Measurements from ENCODE around the gene MAFB.

DNA sequence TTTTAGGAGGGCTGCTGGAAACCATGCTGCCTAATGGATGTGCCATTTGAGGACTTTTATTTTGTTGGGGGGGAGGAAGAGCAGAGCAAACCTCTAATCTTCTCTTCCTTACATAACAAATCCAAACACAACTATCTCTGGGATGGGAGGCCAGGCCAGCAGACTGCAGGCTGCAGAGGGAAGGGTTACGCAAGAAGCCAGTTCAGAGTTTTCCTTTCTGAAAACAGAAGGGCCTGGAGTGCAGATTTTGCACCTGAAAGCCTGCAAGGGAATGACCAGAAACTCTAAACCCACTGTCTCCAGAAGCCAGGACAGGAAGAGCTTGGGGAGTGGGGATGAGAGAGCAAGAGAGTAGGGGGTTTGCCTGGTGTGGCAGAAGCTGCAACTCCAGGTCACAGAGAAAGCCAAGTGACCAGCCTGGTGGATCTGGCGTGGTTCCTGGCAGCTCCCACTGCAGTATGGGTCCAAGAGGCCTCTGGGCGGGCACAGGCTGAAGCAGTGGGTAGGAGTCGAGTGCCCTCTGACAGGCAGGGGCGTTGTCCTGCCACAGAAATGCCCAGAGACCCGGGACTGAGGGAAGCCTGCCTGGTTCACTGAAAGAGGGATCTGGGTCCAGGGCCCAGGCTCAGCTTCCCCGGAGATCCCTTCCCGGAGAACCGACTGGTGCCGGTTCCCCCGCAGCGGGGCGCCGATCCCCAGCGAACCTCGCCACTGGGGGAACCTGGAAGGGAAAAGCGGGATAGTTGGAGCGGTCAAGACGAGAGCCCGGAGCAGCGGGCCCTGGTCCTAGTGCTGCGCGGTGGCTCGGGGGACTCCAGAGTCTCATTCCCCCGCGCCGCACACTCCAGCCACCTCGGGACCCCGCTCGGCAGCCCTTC is 6.7 kb downstream of the MAFB start:
- no peak for TF ChIP-seq ZNF347 (CRISPR knock-in tag; IDR thresholded peaks at IDR 0.05; ENCODE audit: low read depth)
- TF ChIP-seq POLR2AphosphoS5 (IDR thresholded peaks at IDR 0.05; ENCODE audit: control insufficient read depth, insufficient read depth, low read depth, low read length): no peak
- TF ChIP-seq BRCA1 (IDR thresholded peaks at IDR 0.05): no peak
- no peak for TF ChIP-seq BRCA1 (CRISPR knock-in tag; IDR thresholded peaks at IDR 0.05)
- TF ChIP-seq MEIS2 (IDR thresholded peaks at IDR 0.05; ENCODE audit: partially characterized antibody): no peak
- no peak for TF ChIP-seq RNF2 (IDR thresholded peaks at IDR 0.05)
- TF ChIP-seq POLR2A (conservative IDR thresholded peaks at IDR 0.05): no peak
- no peak for TF ChIP-seq EP300 (IDR thresholded peaks at IDR 0.05; ENCODE audit: low read length)
- TF ChIP-seq, protein P1, sequence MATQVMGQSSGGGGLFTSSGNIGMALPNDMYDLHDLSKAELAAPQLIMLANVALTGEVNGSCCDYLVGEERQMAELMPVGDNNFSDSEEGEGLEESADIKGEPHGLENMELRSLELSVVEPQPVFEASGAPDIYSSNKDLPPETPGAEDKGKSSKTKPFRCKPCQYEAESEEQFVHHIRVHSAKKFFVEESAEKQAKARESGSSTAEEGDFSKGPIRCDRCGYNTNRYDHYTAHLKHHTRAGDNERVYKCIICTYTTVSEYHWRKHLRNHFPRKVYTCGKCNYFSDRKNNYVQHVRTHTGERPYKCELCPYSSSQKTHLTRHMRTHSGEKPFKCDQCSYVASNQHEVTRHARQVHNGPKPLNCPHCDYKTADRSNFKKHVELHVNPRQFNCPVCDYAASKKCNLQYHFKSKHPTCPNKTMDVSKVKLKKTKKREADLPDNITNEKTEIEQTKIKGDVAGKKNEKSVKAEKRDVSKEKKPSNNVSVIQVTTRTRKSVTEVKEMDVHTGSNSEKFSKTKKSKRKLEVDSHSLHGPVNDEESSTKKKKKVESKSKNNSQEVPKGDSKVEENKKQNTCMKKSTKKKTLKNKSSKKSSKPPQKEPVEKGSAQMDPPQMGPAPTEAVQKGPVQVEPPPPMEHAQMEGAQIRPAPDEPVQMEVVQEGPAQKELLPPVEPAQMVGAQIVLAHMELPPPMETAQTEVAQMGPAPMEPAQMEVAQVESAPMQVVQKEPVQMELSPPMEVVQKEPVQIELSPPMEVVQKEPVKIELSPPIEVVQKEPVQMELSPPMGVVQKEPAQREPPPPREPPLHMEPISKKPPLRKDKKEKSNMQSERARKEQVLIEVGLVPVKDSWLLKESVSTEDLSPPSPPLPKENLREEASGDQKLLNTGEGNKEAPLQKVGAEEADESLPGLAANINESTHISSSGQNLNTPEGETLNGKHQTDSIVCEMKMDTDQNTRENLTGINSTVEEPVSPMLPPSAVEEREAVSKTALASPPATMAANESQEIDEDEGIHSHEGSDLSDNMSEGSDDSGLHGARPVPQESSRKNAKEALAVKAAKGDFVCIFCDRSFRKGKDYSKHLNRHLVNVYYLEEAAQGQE (IDR thresholded peaks at IDR 0.05; ENCODE audit: borderline replicate concordance): no peak
- TF ChIP-seq, protein P1 (CRISPR knock-in tag; IDR thresholded peaks at IDR 0.05; ENCODE audit: low read depth): no peak
- no peak for TF ChIP-seq MAFF (IDR thresholded peaks at IDR 0.05; ENCODE audit: low read length)
- no peak for TF ChIP-seq CHD1 (IDR thresholded peaks at IDR 0.05; ENCODE audit: low read length)
- TF ChIP-seq ZNF444 (CRISPR knock-in tag; IDR thresholded peaks at IDR 0.05): no peak
- no peak for TF ChIP-seq PCBP1 (IDR thresholded peaks at IDR 0.05; ENCODE audit: low read depth, low read length, poor library complexity, severe bottlenecking)
